Caco-2 (cell line): ENCODE measurements around the gene KIF16B. TPM values are rescaled to one million over a fixed set of nuclear protein-coding genes. Genes with fewer than 3 reads are reported as not detected.

Experiments
- BruUV-seq: library from RNA; stranded (reverse); fragments of 400-500 nt; replicated peaks from 2 replicates; lab custom pipeline; 2021; lab: Mats Ljungman, UMichigan
- CTCF ChIA-PET: fragments of 300-600 bp; sonication (Branson Sonifier 250); formaldehyde crosslinking; loops from one replicate; lab custom pipeline; 2022; ENCODE audit warnings: antibody characterized with exemption; lab: Charles Lee
- POLR2A ChIA-PET: fragments of 300-600 bp; sonication (Branson Sonifier 250); formaldehyde crosslinking; loops from one replicate; lab custom pipeline; 2022; ENCODE audit warnings: antibody characterized with exemption; lab: Charles Lee
- DNase-seq, 2 experiments: peaks; one replicate each; pipeline versions ENCODE4 v3.0.0 to v3.0.0-alpha.2; 2020 to 2022
- H3K27me3 ChIP-seq: replicated peaks from 2 replicates; pipeline ENCODE4 v1.6.0; 2011; ENCODE audit warnings: low read length; ENCODE audit not compliant: control insufficient read depth, insufficient read depth
- H3K36me3 ChIP-seq: 2 replicates; pipeline ENCODE4 v1.5.1; 2011; ENCODE audit warnings: low read length; ENCODE audit not compliant: control insufficient read depth, insufficient read depth
- H3K4me1 ChIP-seq: fragments of 250-450 bp; sonication (Bioruptor Pico); 2 replicates; pipeline ENCODE4 v1.5.1; 2020; ENCODE audit warnings: mild to moderate bottlenecking
- H3K4me3 ChIP-seq: 2 replicates; pipeline ENCODE4 v1.5.1; 2011; ENCODE audit warnings: low read depth, mild to moderate bottlenecking, control low read depth, low read length
- H3K9me3 ChIP-seq: fragments of 250-450 bp; sonication (Bioruptor Pico); 2 replicates; pipeline ENCODE4 v1.5.1; 2020; ENCODE audit warnings: mild to moderate bottlenecking, moderate library complexity
- H3K27ac Mint-ChIP-seq: one replicate; pipeline ENCODE4 v1.8.0; 2022; ENCODE audit warnings: mixed read lengths; ENCODE audit not compliant: unreplicated experiment
- H3K27me3 Mint-ChIP-seq: one replicate; pipeline ENCODE4 v1.8.0; 2022; ENCODE audit warnings: mixed read lengths; ENCODE audit not compliant: insufficient read depth, unreplicated experiment
- H3K36me3 Mint-ChIP-seq: one replicate; pipeline ENCODE4 v1.8.0; 2022; ENCODE audit warnings: mild to moderate bottlenecking, mixed read lengths; ENCODE audit not compliant: insufficient read depth, unreplicated experiment
- H3K4me1 Mint-ChIP-seq: one replicate; pipeline ENCODE4 v1.8.0; 2022; ENCODE audit warnings: low read depth, mixed read lengths; ENCODE audit not compliant: unreplicated experiment
- H3K4me3 Mint-ChIP-seq: one replicate; pipeline ENCODE4 v1.8.0; 2022; ENCODE audit warnings: mild to moderate bottlenecking, moderate library complexity, mixed read lengths; ENCODE audit not compliant: unreplicated experiment
- H3K9me3 Mint-ChIP-seq: one replicate; pipeline ENCODE4 v1.8.0; 2022; ENCODE audit warnings: mixed read lengths; ENCODE audit not compliant: unreplicated experiment
- CTCF ChIP-seq, 2 experiments: fragments of 200-600 bp in 1 of 2; IDR thresholded peaks; 1 replicate in 1 of 2; 2 replicates in 1 of 2; pipeline versions ENCODE4 v1.5.1 to v1.8.0; 2011 to 2022; ENCODE audit warnings: antibody characterized with exemption in 1 of 2, control low read depth in 1 of 2, inconsistent platforms in 1 of 2, low read depth in 1 of 2, low read length in 1 of 2, mild to moderate bottlenecking in 1 of 2, moderate library complexity in 1 of 2; ENCODE audit not compliant: insufficient read depth in 1 of 2, severe bottlenecking in 1 of 2, unreplicated experiment in 1 of 2
- intact Hi-C: fragments of 100-400 bp; cut with micrococcal nuclease; formaldehyde crosslinking; loops from one replicate; pipeline ENCODE4 v1.10.0; 2022; ENCODE audit not compliant: unreplicated experiment
- total RNA-seq: library from RNA; stranded (reverse); gene quantifications from 2 replicates; pipeline ENCODE4 v1.2.3, GENCODE V29; 2022

KIF16B gene
- total RNA-seq, 1 experiment from 2014 or later = 11.3 TPM

GRCh38 chr20:16437387-16437996 lies 135.8 kb downstream of the KIF16B start:
- no TSS peak for BruUV-seq
- ChIA-PET CTCF (no interaction called here), POLR2A (no interaction called here)
- Mint-ChIP-seq H3K9me3 (peaks cover 38% of the 10 kb centered on the region), H3K27me3 (no peaks in the 10 kb centered on the region), H3K36me3 (peaks cover 5% of the 10 kb centered on the region), H3K27ac (no peak overlapping the region), H3K4me1 (no peaks in the 10 kb centered on the region), H3K4me3 (no peak overlapping the region)
- H3K9me3 ChIP-seq = peaks cover 3% of the 10 kb centered on the region; the same call in 1 of the 2 replicates
- no peak for TF ChIP-seq CTCF (IDR thresholded peaks at IDR 0.05; ENCODE audit: insufficient read depth in 1 of 2, low read depth in 1 of 2, low read length in 1 of 2, severe bottlenecking in 1 of 2, unreplicated experiment in 1 of 2)
- peaks cover 9% of the 10 kb centered on the region; the same call in 1 of the 2 replicates for H3K4me1 ChIP-seq
- intact Hi-C loops = no loop called here
- H3K36me3 ChIP-seq = no peaks in the 10 kb centered on the region
- DNase-seq = no peak
- H3K27me3 ChIP-seq = no peaks in the 10 kb centered on the region
- H3K4me3 ChIP-seq = no peak overlapping the region

- H3K4me3 Mint-ChIP-seq = no peak overlapping the region
- peak; percentile 37 to 47 for TF ChIP-seq CTCF (IDR thresholded peaks at IDR 0.05; ENCODE audit: insufficient read depth in 1 of 2, low read depth in 1 of 2, low read length in 1 of 2, severe bottlenecking in 1 of 2, unreplicated experiment in 1 of 2)
- H3K9me3 ChIP-seq = 0 out of 2 replicates have a peak, but pooled peaks cover under 1% of the 10 kb centered on the region
- DNase-seq = peak; percentile 58 to 70
- H3K4me1 ChIP-seq = peaks cover 9% of the 10 kb centered on the region; the same call in 1 of the 2 replicates
- intact Hi-C loops = no loop called here
- no peak overlapping the region for H3K27ac Mint-ChIP-seq
- no peaks in the 10 kb centered on the region for H3K36me3 Mint-ChIP-seq
- no peaks in the 10 kb centered on the region for H3K27me3 Mint-ChIP-seq
- CTCF ChIA-PET = no interaction called here
- peaks cover 19% of the 10 kb centered on the region for H3K9me3 Mint-ChIP-seq
- H3K36me3 ChIP-seq = no peaks in the 10 kb centered on the region
- no peaks in the 10 kb centered on the region for H3K27me3 ChIP-seq
- no TSS peak for BruUV-seq
- no peaks in the 10 kb centered on the region for H3K4me1 Mint-ChIP-seq
- no peak overlapping the region for H3K4me3 ChIP-seq
- POLR2A ChIA-PET = no interaction called here
These were observed 139.1 kb downstream of the KIF16B start for GRCh38 chr20:16434062-16434664.

GRCh38 chr20:16433293-16433580 lies 140.0 kb downstream of the KIF16B start:
- CTCF ChIA-PET = no interaction called here
- no TSS peak for BruUV-seq
- Mint-ChIP-seq H3K36me3 (no peaks in the 10 kb centered on the region), H3K4me3 (no peak overlapping the region), H3K4me1 (no peaks in the 10 kb centered on the region), H3K9me3 (peaks cover 11% of the 10 kb centered on the region), H3K27me3 (no peaks in the 10 kb centered on the region), H3K27ac (no peak overlapping the region)
- no peaks in the 10 kb centered on the region for H3K9me3 ChIP-seq
- H3K4me3 ChIP-seq = no peak overlapping the region
- intact Hi-C loops = no loop called here
- H3K27me3 ChIP-seq = no peaks in the 10 kb centered on the region
- no peak for DNase-seq
- POLR2A ChIA-PET = no interaction called here
- peaks cover 9% of the 10 kb centered on the region; the same call in 1 of the 2 replicates for H3K4me1 ChIP-seq
- H3K36me3 ChIP-seq = no peaks in the 10 kb centered on the region; the same call in 1 of the 2 replicates
- TF ChIP-seq CTCF (IDR thresholded peaks at IDR 0.05; ENCODE audit: insufficient read depth in 1 of 2, low read depth in 1 of 2, low read length in 1 of 2, severe bottlenecking in 1 of 2, unreplicated experiment in 1 of 2) = no peak
